Left lobe of liver (tissue), 2 donors: ENCODE measurements around the gene DIP2C. TPM values are rescaled to one million over a fixed set of nuclear protein-coding genes. Genes with fewer than 3 reads are reported as not detected.
"Not testable (repeated sequence)": the region's sequence is repeated elsewhere in the genome, so short reads cannot be mapped to it uniquely, and the experiment has no call there.

Source experiments
- ATAC-seq: fragments of 200-7000 bp; cut with Tn5 transposase; one replicate; pipeline ENCODE4 v1.9.1; 2020; ENCODE audit warnings: mild to moderate bottlenecking, moderate library complexity
- DNase-seq: peaks from one replicate; pipeline ENCODE4 v3.0.0-alpha.2; 2020; ENCODE audit warnings: low spot score
- total RNA-seq: library from RNA; stranded (reverse); gene quantifications from one replicate; pipeline ENCODE4 v1.2.1, GENCODE V29; 2021
- donor health status: DM: no; HTN: no; CAD: no; lungs with moderate emphysema.
- donor health status: DM: no; HTN: yes; CAD: no.

DIP2C gene
- total RNA-seq, 1 donor from 2014 or later = 13.9 TPM

- DNase-seq (no peak), ATAC-seq (no peak)
Observed at GRCh38 chr10:615583-616152, 73.8 kb downstream of the DIP2C start.

- DNase-seq = no peak
- ATAC-seq = no peak
Observed at GRCh38 chr10:614790-615582, 74.5 kb downstream of the DIP2C start.

GRCh38 chr10:614139-614711 lies 75.2 kb downstream of the DIP2C start:
- DNase-seq (no peak), ATAC-seq (no peak)

- no peak for ATAC-seq
Observed at GRCh38 chr10:613271-614138, 76.0 kb downstream of the DIP2C start.

GRCh38 chr10:612696-613095 lies 76.8 kb downstream of the DIP2C start:
- DNase-seq (no peak), ATAC-seq (no peak)

More at GRCh38 chr10:613271-614138, 76.0 kb downstream of the DIP2C start:
- no peak for DNase-seq

GRCh38 chr10:610642-611305 lies 78.7 kb downstream of the DIP2C start:
- DNase-seq, ATAC-seq: not testable (repeated sequence)

GRCh38 chr10:609868-610545 lies 79.5 kb downstream of the DIP2C start:
- DNase-seq (no peak), ATAC-seq (peak; percentile 23)

GRCh38 chr10:609262-609658 lies 80.2 kb downstream of the DIP2C start:
- ATAC-seq (no peak), DNase-seq (no peak)

GRCh38 chr10:608331-609261 lies 80.9 kb downstream of the DIP2C start:
- ATAC-seq (no peak), DNase-seq (no peak)

GRCh38 chr10:607545-608185 lies 81.8 kb downstream of the DIP2C start:
- ATAC-seq = no peak
- DNase-seq = no peak

- no peak for DNase-seq
- no peak for ATAC-seq
Observed at GRCh38 chr10:606762-607544, 82.5 kb downstream of the DIP2C start.

- ATAC-seq (no peak), DNase-seq (no peak)
Observed at GRCh38 chr10:605632-606325, 83.7 kb downstream of the DIP2C start.

- DNase-seq (no peak), ATAC-seq (no peak)
Observed at GRCh38 chr10:604716-605631, 84.5 kb downstream of the DIP2C start.

- DNase-seq (no peak), ATAC-seq (no peak)
Observed at GRCh38 chr10:603745-604144, 85.7 kb downstream of the DIP2C start.

- DNase-seq = peak; percentile 33
Observed at GRCh38 chr10:602391-603005, 87.0 kb downstream of the DIP2C start.

GRCh38 chr10:601660-601963 lies 87.9 kb downstream of the DIP2C start:
- ATAC-seq = peak; percentile 25
- no peak for DNase-seq

More at GRCh38 chr10:602391-603005, 87.0 kb downstream of the DIP2C start:
- ATAC-seq = no peak
